GM04503 (cell line): ENCODE measurements around the gene C11orf68.

Experiments
- DNase-seq: peaks from one replicate; pipeline ENCODE4 v3.0.0-alpha.2; 2012; ENCODE audit warnings: low read depth

The C11orf68 gene

GRCh38 chr11:65871811-65872548 lies 46.9 kb downstream of the C11orf68 start:
- DNase-seq: no peak

GRCh38 chr11:65870706-65871681 lies 47.9 kb downstream of the C11orf68 start:
- DNase-seq: no peak

- no peak for DNase-seq
Observed at GRCh38 chr11:65870307-65870658, 48.6 kb downstream of the C11orf68 start.

- no peak for DNase-seq
Observed at GRCh38 chr11:65869643-65870306, 49.1 kb downstream of the C11orf68 start.

- DNase-seq: no peak
Observed at GRCh38 chr11:65868907-65869306, 50.0 kb downstream of the C11orf68 start.

GRCh38 chr11:65868076-65868667 lies 50.7 kb downstream of the C11orf68 start:
- DNase-seq: no peak

GRCh38 chr11:65867284-65868071 lies 51.4 kb downstream of the C11orf68 start:
- no peak for DNase-seq
